ENCODE data around the gene PCBD2.

GRCh38 chr5:134995850-134996402 is 91.0 kb downstream of the PCBD2 start:
- TF ChIP-seq EZH2phosphoT487 (IDR thresholded peaks at IDR 0.05; ENCODE audit: insufficient read depth, low read depth): no peak
- no peak for TF ChIP-seq EZH2 (IDR thresholded peaks at IDR 0.05; ENCODE audit: insufficient read depth, poor library complexity, severe bottlenecking)
